ENCODE measurements around the gene TICAM1.
A peak's percentile ranks its signal among the peaks of the same experiment; 100 is the strongest.

The TICAM1 gene

DNA sequence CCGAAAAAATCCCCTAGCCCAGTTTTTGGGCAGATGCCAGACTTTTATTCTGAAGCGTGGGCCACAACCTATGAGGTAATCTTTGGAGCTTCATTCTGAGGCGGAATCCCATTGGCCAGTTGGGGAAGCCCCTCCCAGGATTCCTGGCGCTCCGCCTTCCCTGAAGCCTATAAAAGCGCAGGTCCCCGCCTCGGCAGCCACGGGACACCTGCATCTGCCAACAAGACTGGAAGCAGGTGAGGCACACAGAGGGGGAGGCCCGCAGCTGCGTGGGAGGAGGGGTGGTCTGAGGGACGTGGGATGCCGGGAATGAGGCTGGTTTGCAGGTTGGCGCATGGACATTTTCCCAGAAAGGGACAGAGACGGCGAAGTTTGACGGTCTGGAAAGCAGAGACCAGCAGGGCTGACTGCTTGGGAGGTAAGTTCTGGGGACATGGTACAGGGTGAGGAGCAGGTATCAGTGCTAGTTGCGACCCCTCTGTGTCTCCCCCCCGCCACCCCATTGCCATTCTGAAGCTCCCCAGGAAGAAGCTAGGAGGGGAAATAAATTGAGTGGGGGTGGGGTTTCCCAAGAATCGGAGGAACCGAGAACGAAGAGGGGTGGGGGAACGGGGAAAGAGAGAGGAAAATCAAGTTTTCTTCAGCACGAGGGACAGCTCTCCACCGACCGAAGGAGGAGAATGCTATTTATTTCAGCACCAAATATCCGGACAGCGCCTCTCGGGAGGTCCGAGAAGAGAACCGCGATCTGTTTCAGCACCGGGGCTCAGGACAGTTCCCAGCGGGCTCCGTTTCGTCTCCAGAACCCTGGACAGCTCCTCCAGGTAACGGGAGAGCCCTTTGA, 62.4 kb downstream of the TICAM1 start:
- DNase-seq, result peak; percentile 81

All from CD4-positive, alpha-beta T cell treated with Interleukin-17A for 4 hours (primary cell).